HEK293 (cell line): ENCODE results near the gene TAAR5.

Source experiments
- ATF2 ChIP-seq: fragments of 450-650 bp; formaldehyde crosslinking; IDR thresholded peaks from 2 replicates; pipeline ENCODE4 v1.5.1; 2016; ENCODE audit warnings: missing biosample characterization, missing genetic modification characterization, low read depth
- HOXA7 ChIP-seq: sonication (generic); formaldehyde crosslinking; IDR thresholded peaks from 2 replicates; pipeline ENCODE4 v1.8.1; 2022; ENCODE audit warnings: missing genetic modification reagents, borderline replicate concordance
- ZFP37 ChIP-seq: fragments of 450-650 bp; formaldehyde crosslinking; IDR thresholded peaks from 2 replicates; pipeline ENCODE4 v1.5.1; 2016; ENCODE audit warnings: missing biosample characterization, missing genetic modification characterization
- ZNF701 ChIP-seq: fragments of 450-650 bp; formaldehyde crosslinking; IDR thresholded peaks from 2 replicates; pipeline ENCODE4 v1.5.1; 2016; ENCODE audit warnings: missing biosample characterization, missing genetic modification characterization
- ZSCAN16 ChIP-seq: fragments of 450-650 bp; formaldehyde crosslinking; IDR thresholded peaks from 2 replicates; pipeline ENCODE4 v1.5.1; 2016; ENCODE audit warnings: missing biosample characterization, missing genetic modification characterization
- TF ChIP-seq, protein P1 (sequence below): fragments of 450-650 bp; formaldehyde crosslinking; IDR thresholded peaks from 2 replicates; pipeline ENCODE4 v1.5.1; 2016; ENCODE audit warnings: missing biosample characterization, missing genetic modification characterization

GRCh38 chr6:132634796-132635195, 45.3 kb upstream of the TAAR5 start:
- TF ChIP-seq, protein P1, sequence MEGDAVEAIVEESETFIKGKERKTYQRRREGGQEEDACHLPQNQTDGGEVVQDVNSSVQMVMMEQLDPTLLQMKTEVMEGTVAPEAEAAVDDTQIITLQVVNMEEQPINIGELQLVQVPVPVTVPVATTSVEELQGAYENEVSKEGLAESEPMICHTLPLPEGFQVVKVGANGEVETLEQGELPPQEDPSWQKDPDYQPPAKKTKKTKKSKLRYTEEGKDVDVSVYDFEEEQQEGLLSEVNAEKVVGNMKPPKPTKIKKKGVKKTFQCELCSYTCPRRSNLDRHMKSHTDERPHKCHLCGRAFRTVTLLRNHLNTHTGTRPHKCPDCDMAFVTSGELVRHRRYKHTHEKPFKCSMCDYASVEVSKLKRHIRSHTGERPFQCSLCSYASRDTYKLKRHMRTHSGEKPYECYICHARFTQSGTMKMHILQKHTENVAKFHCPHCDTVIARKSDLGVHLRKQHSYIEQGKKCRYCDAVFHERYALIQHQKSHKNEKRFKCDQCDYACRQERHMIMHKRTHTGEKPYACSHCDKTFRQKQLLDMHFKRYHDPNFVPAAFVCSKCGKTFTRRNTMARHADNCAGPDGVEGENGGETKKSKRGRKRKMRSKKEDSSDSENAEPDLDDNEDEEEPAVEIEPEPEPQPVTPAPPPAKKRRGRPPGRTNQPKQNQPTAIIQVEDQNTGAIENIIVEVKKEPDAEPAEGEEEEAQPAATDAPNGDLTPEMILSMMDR, result no peak
- TF ChIP-seq ZNF701 (tag by site-specific recombination), result no peak
- no peak for TF ChIP-seq ATF2 (tag by site-specific recombination)
- TF ChIP-seq ZFP37 (tag by site-specific recombination), result no peak
- no peak for TF ChIP-seq HOXA7 (CRISPR knock-in tag)
- TF ChIP-seq ZSCAN16 (tag by site-specific recombination), result no peak
